ENCODE measurements around the gene AP4M1. TPM values are rescaled to one million over a fixed set of nuclear protein-coding genes. Genes with fewer than 3 reads are reported as not detected.

The AP4M1 gene
- polyA plus RNA-seq, 1 donor, result 18.2 TPM

GRCh38 chr7:100152937-100153666 is 51.7 kb downstream of the AP4M1 start:
- H3K4me3 ChIP-seq (ENCODE audit: low read length), result no peak overlapping the region
- H3K9me3 ChIP-seq (ENCODE audit: control insufficient read depth, low read depth, low read length), result no peaks in the 10 kb centered on the region
- H3K27ac ChIP-seq (ENCODE audit: low read length), result peak overlapping the region; percentile 77
- H3K4me1 ChIP-seq (ENCODE audit: control insufficient read depth, insufficient read depth, low read length), result peaks cover 69% of the 10 kb centered on the region
- H3K36me3 ChIP-seq (ENCODE audit: control insufficient read depth, insufficient read depth, low read length), result peaks cover 44% of the 10 kb centered on the region
- WGBS (ENCODE audit: insufficient coverage, low lambda C conversion rate), result 100% methylated on average over 2 of the region's 18 CpGs
- DNase-seq, result no peak
- H3K27me3 ChIP-seq (ENCODE audit: control insufficient read depth, insufficient read depth, low read length), result no peaks in the 10 kb centered on the region

- WGBS (ENCODE audit: insufficient coverage, low lambda C conversion rate), result 57% methylated on average over 1 of the region's 16 CpGs
- Histone ChIP-seq H3K36me3 (ENCODE audit: control insufficient read depth, insufficient read depth, low read length) (peaks cover 44% of the 10 kb centered on the region), H3K27ac (ENCODE audit: low read length) (peak overlapping the region; percentile 77), H3K9me3 (ENCODE audit: control insufficient read depth, low read depth, low read length) (no peaks in the 10 kb centered on the region), H3K27me3 (ENCODE audit: control insufficient read depth, insufficient read depth, low read length) (no peaks in the 10 kb centered on the region), H3K4me1 (ENCODE audit: control insufficient read depth, insufficient read depth, low read length) (peaks cover 66% of the 10 kb centered on the region), H3K4me3 (ENCODE audit: low read length) (no peak overlapping the region)
- DNase-seq, result peak; percentile 49 to 76
Measured at GRCh38 chr7:100153708-100154535, 52.5 kb downstream of the AP4M1 start.

GRCh38 chr7:100154651-100155491 is 53.4 kb downstream of the AP4M1 start:
- peaks cover 61% of the 10 kb centered on the region for H3K4me1 ChIP-seq (ENCODE audit: control insufficient read depth, insufficient read depth, low read length)
- H3K9me3 ChIP-seq (ENCODE audit: control insufficient read depth, low read depth, low read length), result no peaks in the 10 kb centered on the region
- H3K27ac ChIP-seq (ENCODE audit: low read length), result peak overlapping the region; percentile 77
- H3K27me3 ChIP-seq (ENCODE audit: control insufficient read depth, insufficient read depth, low read length), result no peaks in the 10 kb centered on the region
- no CpG with 5 or more reads among the region's 30 CpGs for WGBS (ENCODE audit: insufficient coverage, low lambda C conversion rate)
- peak; percentile 79 to 86 for DNase-seq
- no peak overlapping the region for H3K4me3 ChIP-seq (ENCODE audit: low read length)
- peaks cover 44% of the 10 kb centered on the region for H3K36me3 ChIP-seq (ENCODE audit: control insufficient read depth, insufficient read depth, low read length)

- no peaks in the 10 kb centered on the region for H3K9me3 ChIP-seq (ENCODE audit: control insufficient read depth, low read depth, low read length)
- WGBS (ENCODE audit: insufficient coverage, low lambda C conversion rate), result no CpG with 5 or more reads among the region's 20 CpGs
- no peaks in the 10 kb centered on the region for H3K27me3 ChIP-seq (ENCODE audit: control insufficient read depth, insufficient read depth, low read length)
- H3K4me3 ChIP-seq (ENCODE audit: low read length), result no peak overlapping the region
- peak overlapping the region; percentile 77 for H3K27ac ChIP-seq (ENCODE audit: low read length)
- peaks cover 44% of the 10 kb centered on the region for H3K36me3 ChIP-seq (ENCODE audit: control insufficient read depth, insufficient read depth, low read length)
- peaks cover 55% of the 10 kb centered on the region for H3K4me1 ChIP-seq (ENCODE audit: control insufficient read depth, insufficient read depth, low read length)
- DNase-seq, result no peak
Measured at GRCh38 chr7:100155553-100156317, 54.3 kb downstream of the AP4M1 start.

- Histone ChIP-seq H3K27me3 (ENCODE audit: control insufficient read depth, insufficient read depth, low read length) (no peaks in the 10 kb centered on the region), H3K4me1 (ENCODE audit: control insufficient read depth, insufficient read depth, low read length) (peaks cover 55% of the 10 kb centered on the region), H3K27ac (ENCODE audit: low read length) (peak overlapping the region; percentile 6), H3K36me3 (ENCODE audit: control insufficient read depth, insufficient read depth, low read length) (peaks cover 43% of the 10 kb centered on the region), H3K4me3 (ENCODE audit: low read length) (no peak overlapping the region), H3K9me3 (ENCODE audit: control insufficient read depth, low read depth, low read length) (no peaks in the 10 kb centered on the region)
- WGBS (ENCODE audit: insufficient coverage, low lambda C conversion rate), result no CpG with 5 or more reads among the region's 16 CpGs
- no peak for DNase-seq
Measured at GRCh38 chr7:100156331-100157068, 55.1 kb downstream of the AP4M1 start.

- no peaks in the 10 kb centered on the region for H3K9me3 ChIP-seq (ENCODE audit: control insufficient read depth, low read depth, low read length)
Measured at GRCh38 chr7:100157069-100157333, 55.6 kb downstream of the AP4M1 start.

GRCh38 chr7:100157334-100158228 is 56.1 kb downstream of the AP4M1 start:
- peaks cover 38% of the 10 kb centered on the region for H3K36me3 ChIP-seq (ENCODE audit: control insufficient read depth, insufficient read depth, low read length)
- no peak overlapping the region for H3K27ac ChIP-seq (ENCODE audit: low read length)
- WGBS (ENCODE audit: insufficient coverage, low lambda C conversion rate), result 0% methylated on average over 1 of the region's 32 CpGs
- H3K9me3 ChIP-seq (ENCODE audit: control insufficient read depth, low read depth, low read length), result no peaks in the 10 kb centered on the region
- peaks cover 47% of the 10 kb centered on the region for H3K4me1 ChIP-seq (ENCODE audit: control insufficient read depth, insufficient read depth, low read length)
- DNase-seq, result peak; percentile 43 to 45
- H3K27me3 ChIP-seq (ENCODE audit: control insufficient read depth, insufficient read depth, low read length), result no peaks in the 10 kb centered on the region
- H3K4me3 ChIP-seq (ENCODE audit: low read length), result peak overlapping the region; percentile 79

More at GRCh38 chr7:100157069-100157333, 55.6 kb downstream of the AP4M1 start:
- no CpG with 5 or more reads among the region's 5 CpGs for WGBS (ENCODE audit: insufficient coverage, low lambda C conversion rate)
- H3K36me3 ChIP-seq (ENCODE audit: control insufficient read depth, insufficient read depth, low read length), result peaks cover 40% of the 10 kb centered on the region
- peak overlapping the region; percentile 6 for H3K27ac ChIP-seq (ENCODE audit: low read length)
- DNase-seq, result no peak
- H3K4me3 ChIP-seq (ENCODE audit: low read length), result no peak overlapping the region
- H3K27me3 ChIP-seq (ENCODE audit: control insufficient read depth, insufficient read depth, low read length), result no peaks in the 10 kb centered on the region
- H3K4me1 ChIP-seq (ENCODE audit: control insufficient read depth, insufficient read depth, low read length), result peaks cover 51% of the 10 kb centered on the region
